Measurements from ENCODE around the gene LTF. TPM values are rescaled to one million over a fixed set of nuclear protein-coding genes. Genes with fewer than 3 reads are reported as not detected.

The LTF gene
- total and polyA plus RNA-seq, 10 of the 15 experiments (the other 5 are each of a cell fraction or from before 2014, with no cell fraction given): 0.03 to 0.31 TPM; not detected in 8

DNA sequence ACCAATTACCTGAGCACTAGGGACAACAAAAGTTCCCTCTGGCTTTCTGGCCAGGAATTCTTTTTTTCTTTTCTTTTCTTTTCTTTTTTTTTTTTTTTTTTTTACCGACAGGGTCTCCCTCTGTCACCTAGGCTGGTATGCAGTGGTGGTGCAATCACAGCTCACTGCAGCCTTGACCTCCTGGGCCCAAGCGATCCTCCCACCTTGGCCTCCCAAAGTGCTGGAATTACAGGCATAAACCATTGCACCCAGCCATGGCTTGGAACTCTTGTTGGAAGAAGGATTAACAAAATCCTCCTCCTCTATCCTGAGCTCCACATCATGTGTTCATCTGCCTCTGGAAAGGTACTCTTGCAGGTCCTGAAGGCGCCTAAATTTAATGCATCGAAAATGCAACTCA is 2.9 kb upstream of the LTF start (continued):
- TF ChIP-seq TAF1 (IDR thresholded peaks at IDR 0.05; ENCODE audit: borderline replicate concordance, low read depth, low read length) (no peak), ZNF384 (IDR thresholded peaks at IDR 0.05; ENCODE audit: borderline replicate concordance, low read depth, low read length) (no peak)

DNA sequence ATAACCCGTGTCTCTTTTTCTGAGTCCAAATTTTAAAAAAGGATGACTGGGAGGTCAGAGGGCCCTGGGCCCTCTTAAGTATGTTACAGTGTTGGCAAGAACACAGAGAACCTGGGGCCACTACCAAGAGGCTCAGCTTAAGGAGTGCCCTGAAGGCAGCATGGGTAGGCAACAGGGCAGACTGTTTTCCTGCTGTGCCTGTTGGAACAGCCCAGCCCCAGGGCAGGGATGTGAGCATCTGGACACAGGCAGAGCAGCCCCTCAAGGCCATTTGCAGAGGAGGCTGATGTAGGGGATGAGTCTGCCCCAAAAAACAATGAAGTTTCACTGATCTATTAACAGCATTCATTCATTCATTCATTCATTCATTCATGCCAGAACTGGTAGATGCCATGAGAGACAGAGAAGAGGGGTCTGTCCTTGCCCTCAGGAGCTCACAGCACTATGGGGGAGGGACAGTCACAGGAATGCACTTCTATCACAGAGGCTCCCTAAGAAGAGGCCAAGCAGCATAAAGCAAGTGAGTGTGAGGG is 2.2 kb upstream of the LTF start:
- POLR2A ChIA-PET: no interaction called here
- no peak overlapping the region for H2AFZ ChIP-seq (ENCODE audit: control insufficient read depth, low read depth, low read length)

More for the DNA sequence above, 2.2 kb upstream of the LTF start:
- DNase-seq (ENCODE audit: low read depth, low spot score) (no peak), ATAC-seq (no peak), FAIRE-seq (no peak)
- intact Hi-C loops (cut with micrococcal nuclease; ENCODE audit: unreplicated experiment) (no loop called here), in situ Hi-C loops (cut with MboI) (no loop called here)
- Histone ChIP-seq H3K4me1 (ENCODE audit: control insufficient read depth, insufficient read depth, low read length) (no peaks in the 10 kb centered on the region), H3K27ac (ENCODE audit: control insufficient read depth, insufficient read depth) (no peak overlapping the region), H3K36me3 (ENCODE audit: control insufficient read depth in 2 of 2, insufficient read depth in 2 of 2, low read length in 1 of 2) (no peaks in the 10 kb centered on the region), H3K9me3 (replicated peaks; ENCODE audit: control insufficient read depth, insufficient read depth, low read length) (no peaks in the 10 kb centered on the region), H3K4me2 (ENCODE audit: control insufficient read depth, insufficient read depth) (no peak overlapping the region), H3K4me3 (no peak overlapping the region), H3K9ac (ENCODE audit: control insufficient read depth, insufficient read depth, low read length) (no peak overlapping the region), H3K79me2 (ENCODE audit: control insufficient read depth, insufficient read depth, low read length) (no peaks in the 10 kb centered on the region), H4K20me1 (ENCODE audit: control insufficient read depth, insufficient read depth) (no peaks in the 10 kb centered on the region), H3K27me3 (replicated peaks in 1 of 2; ENCODE audit: control insufficient read depth in 2 of 2, insufficient read depth in 2 of 2, low read length in 1 of 2) (peaks cover 8 to 16% of the 10 kb centered on the region in 2 experiments; a peak in 3 of 4 replicates)
- CTCF ChIA-PET: interaction anchor here (0.6 kb wide), 1 partner anchor 98 kb away, joined by 3 read pairs; no protein-coding TSS in a partner anchor
- RAD21 ChIA-PET (ENCODE audit: unreplicated experiment): no interaction called here
- no TSS peak for BruUV-seq (replicated peaks)
- WGBS (ENCODE audit: insufficient coverage, insufficient replicate concordance, low lambda C conversion rate, missing lambda C conversion rate): 11% methylated on average over 1 of the region's 1 CpG
- SMC1A ChIA-PET (ENCODE audit: uncharacterized antibody, unreplicated experiment): no interaction called here
- TF ChIP-seq ZBTB4 (CRISPR knock-in tag; IDR thresholded peaks at IDR 0.05) (no peak), RCOR1 (conservative IDR thresholded peaks at IDR 0.05; ENCODE audit: low read depth, low read length) (no peak), E4F1 (IDR thresholded peaks at IDR 0.05; ENCODE audit: borderline replicate concordance, partially characterized antibody) (no peak), ZNF24 (IDR thresholded peaks at IDR 0.05) (peak; percentile 68; the same call in 1 of the 2 replicates)

All from GM12878 (cell line).